MCF 10A (cell line): ENCODE data around the gene TFDP1. TPM values are rescaled to one million over a fixed set of nuclear protein-coding genes. Genes with fewer than 3 reads are reported as not detected.

Experiments used
- BruUV-seq: library from RNA; stranded (reverse); fragments of 400-500 nt; replicated peaks from 2 replicates; lab custom pipeline; 2021; lab: Mats Ljungman, UMichigan
- CTCF ChIA-PET: fragments of 300-600 bp; sonication (Branson Sonifier 250); formaldehyde crosslinking; extraction: SDS; loops from one replicate; lab custom pipeline; 2021; ENCODE audit warnings: antibody characterized with exemption, inconsistent platforms; lab: Yijun Ruan, JAX
- POLR2A ChIA-PET: fragments of 300-600, 350-650 bp; sonication (Branson Sonifier 250); formaldehyde crosslinking; extraction: SDS; loops from one replicate; lab custom pipeline; 2020; ENCODE audit warnings: antibody characterized with exemption, inconsistent platforms; lab: Yijun Ruan, JAX
- DNase-seq: peaks from one replicate; pipeline ENCODE4 v3.0.0-alpha.2; 2018; ENCODE audit not compliant: unreplicated experiment
- H3K27ac Mint-ChIP-seq: one replicate; pipeline ENCODE4 v1.8.0; 2022; ENCODE audit warnings: mild to moderate bottlenecking, low read depth, mixed read lengths; ENCODE audit not compliant: unreplicated experiment
- H3K27me3 Mint-ChIP-seq: one replicate; pipeline ENCODE4 v1.8.0; 2022; ENCODE audit warnings: mixed read lengths; ENCODE audit not compliant: insufficient read depth, unreplicated experiment
- H3K36me3 Mint-ChIP-seq: one replicate; pipeline ENCODE4 v1.8.0; 2022; ENCODE audit warnings: mild to moderate bottlenecking, moderate library complexity, mixed read lengths; ENCODE audit not compliant: insufficient read depth, unreplicated experiment
- H3K4me1 Mint-ChIP-seq: one replicate; pipeline ENCODE4 v1.8.0; 2022; ENCODE audit warnings: mixed read lengths; ENCODE audit not compliant: insufficient read depth, unreplicated experiment
- H3K4me3 Mint-ChIP-seq: one replicate; pipeline ENCODE4 v1.8.0; 2022; ENCODE audit warnings: mild to moderate bottlenecking, moderate library complexity, mixed read lengths; ENCODE audit not compliant: unreplicated experiment
- H3K9me3 Mint-ChIP-seq: one replicate; pipeline ENCODE4 v1.8.0; 2022; ENCODE audit warnings: mixed read lengths; ENCODE audit not compliant: unreplicated experiment
- intact Hi-C: fragments of 100-400 bp; cut with micrococcal nuclease; formaldehyde crosslinking; loops from 2 replicates; pipeline ENCODE4 v1.14.1; 2022
- total RNA-seq: library from RNA; stranded (reverse); gene quantifications from 2 replicates; pipeline ENCODE4 v1.2.3, GENCODE V29; 2022
- TF ChIP-seq, protein P1 (sequence below): fragments of 200-600 bp; IDR thresholded peaks from one replicate; pipeline ENCODE4 v1.8.0; 2022; ENCODE audit warnings: antibody characterized with exemption, mild to moderate bottlenecking; ENCODE audit not compliant: unreplicated experiment

The TFDP1 gene
- total RNA-seq, 1 experiment from 2014 or later: 100 TPM

DNA sequence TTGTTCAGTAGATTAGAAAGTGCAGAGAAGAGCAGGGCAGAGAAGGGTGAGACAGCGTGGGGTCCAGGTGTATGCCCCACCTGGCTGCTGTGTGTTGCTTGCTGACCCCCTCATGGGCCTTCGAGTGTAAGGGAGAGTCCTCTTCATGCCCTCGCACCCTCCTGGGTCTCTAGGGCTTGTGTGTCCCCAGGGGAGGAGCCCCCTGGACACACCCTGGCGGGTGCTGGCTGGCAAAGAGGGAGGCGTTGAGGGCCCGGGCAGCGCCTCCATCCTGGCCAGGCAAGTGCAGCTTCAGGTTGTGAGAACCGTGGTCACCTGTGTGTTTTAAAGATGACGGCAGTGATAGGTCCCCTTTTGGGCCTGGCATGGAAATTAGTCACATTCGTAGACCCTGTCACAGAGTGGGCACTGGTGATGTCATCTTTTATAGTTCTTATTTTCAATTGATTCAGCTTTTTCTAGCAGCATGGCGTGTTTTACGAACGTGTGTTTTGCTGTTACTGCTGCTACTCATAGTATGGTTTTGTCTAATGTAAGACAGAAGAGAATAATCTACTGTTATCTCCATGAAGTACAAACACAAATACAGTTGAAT is 18.7 kb downstream of the TFDP1 start:
- POLR2A ChIA-PET: no interaction called here
- intact Hi-C loops: no loop called here
- no peak overlapping the region for H3K4me3 Mint-ChIP-seq

DNA sequence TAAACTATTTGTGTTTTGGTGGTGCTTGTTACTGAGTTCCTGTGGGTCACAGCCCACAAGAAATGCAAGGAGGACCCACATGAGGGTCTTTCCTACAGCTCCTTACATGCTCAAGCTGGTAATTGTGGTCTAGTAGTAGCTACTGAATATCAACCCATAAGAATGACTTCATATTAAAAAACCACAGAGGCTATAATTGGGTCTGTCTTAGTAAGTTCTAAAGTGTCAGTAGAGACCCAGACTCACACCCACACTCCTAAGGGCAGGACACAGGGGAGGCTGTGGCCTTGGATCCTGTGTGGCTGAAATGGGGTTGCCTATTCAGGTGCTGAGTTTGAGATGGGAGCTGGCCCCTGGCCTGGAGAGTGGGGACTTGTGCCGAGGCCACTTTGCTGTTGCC is 19.6 kb downstream of the TFDP1 start:
- H3K36me3 Mint-ChIP-seq: peaks cover 32% of the 10 kb centered on the region
- no peak overlapping the region for H3K4me3 Mint-ChIP-seq
- ChIA-PET CTCF (interaction anchor here (0.6 to 0.9 kb wide), 2 partner anchors 13 to 30 kb away, joined by 3 to 5 read pairs; no protein-coding TSS in a partner anchor), POLR2A (no interaction called here)
- no peak overlapping the region for H3K27ac Mint-ChIP-seq
- TF ChIP-seq, protein P1, sequence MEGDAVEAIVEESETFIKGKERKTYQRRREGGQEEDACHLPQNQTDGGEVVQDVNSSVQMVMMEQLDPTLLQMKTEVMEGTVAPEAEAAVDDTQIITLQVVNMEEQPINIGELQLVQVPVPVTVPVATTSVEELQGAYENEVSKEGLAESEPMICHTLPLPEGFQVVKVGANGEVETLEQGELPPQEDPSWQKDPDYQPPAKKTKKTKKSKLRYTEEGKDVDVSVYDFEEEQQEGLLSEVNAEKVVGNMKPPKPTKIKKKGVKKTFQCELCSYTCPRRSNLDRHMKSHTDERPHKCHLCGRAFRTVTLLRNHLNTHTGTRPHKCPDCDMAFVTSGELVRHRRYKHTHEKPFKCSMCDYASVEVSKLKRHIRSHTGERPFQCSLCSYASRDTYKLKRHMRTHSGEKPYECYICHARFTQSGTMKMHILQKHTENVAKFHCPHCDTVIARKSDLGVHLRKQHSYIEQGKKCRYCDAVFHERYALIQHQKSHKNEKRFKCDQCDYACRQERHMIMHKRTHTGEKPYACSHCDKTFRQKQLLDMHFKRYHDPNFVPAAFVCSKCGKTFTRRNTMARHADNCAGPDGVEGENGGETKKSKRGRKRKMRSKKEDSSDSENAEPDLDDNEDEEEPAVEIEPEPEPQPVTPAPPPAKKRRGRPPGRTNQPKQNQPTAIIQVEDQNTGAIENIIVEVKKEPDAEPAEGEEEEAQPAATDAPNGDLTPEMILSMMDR: no peak
- no TSS peak for BruUV-seq
- no peak for DNase-seq
- H3K4me1 Mint-ChIP-seq: peaks cover 5% of the 10 kb centered on the region
- no peaks in the 10 kb centered on the region for H3K27me3 Mint-ChIP-seq
- intact Hi-C loops: no loop called here
- H3K9me3 Mint-ChIP-seq: no peaks in the 10 kb centered on the region

More for the DNA sequence above, 18.7 kb downstream of the TFDP1 start:
- BruUV-seq: no TSS peak
- Mint-ChIP-seq H3K36me3 (peaks cover 36% of the 10 kb centered on the region), H3K27ac (no peak overlapping the region), H3K4me1 (peaks cover 5% of the 10 kb centered on the region), H3K27me3 (no peaks in the 10 kb centered on the region), H3K9me3 (no peaks in the 10 kb centered on the region)
- TF ChIP-seq, protein P1: no peak
- DNase-seq: no peak
- CTCF ChIA-PET: interaction anchor here (0.9 kb wide), 1 partner anchor 12 kb away, joined by 3 read pairs; no protein-coding TSS in a partner anchor

- POLR2A ChIA-PET: no interaction called here
- Mint-ChIP-seq H3K4me1 (peaks cover 5% of the 10 kb centered on the region), H3K4me3 (no peak overlapping the region), H3K27ac (no peak overlapping the region), H3K27me3 (no peaks in the 10 kb centered on the region), H3K9me3 (no peaks in the 10 kb centered on the region), H3K36me3 (peaks cover 21% of the 10 kb centered on the region)
- DNase-seq: no peak
- BruUV-seq: no TSS peak
- CTCF ChIA-PET: no interaction called here
- TF ChIP-seq, protein P1: no peak
- intact Hi-C loops: no loop called here
These were observed 20.9 kb downstream of the TFDP1 start for GRCh38 chr13:113605461-113605860.

DNA sequence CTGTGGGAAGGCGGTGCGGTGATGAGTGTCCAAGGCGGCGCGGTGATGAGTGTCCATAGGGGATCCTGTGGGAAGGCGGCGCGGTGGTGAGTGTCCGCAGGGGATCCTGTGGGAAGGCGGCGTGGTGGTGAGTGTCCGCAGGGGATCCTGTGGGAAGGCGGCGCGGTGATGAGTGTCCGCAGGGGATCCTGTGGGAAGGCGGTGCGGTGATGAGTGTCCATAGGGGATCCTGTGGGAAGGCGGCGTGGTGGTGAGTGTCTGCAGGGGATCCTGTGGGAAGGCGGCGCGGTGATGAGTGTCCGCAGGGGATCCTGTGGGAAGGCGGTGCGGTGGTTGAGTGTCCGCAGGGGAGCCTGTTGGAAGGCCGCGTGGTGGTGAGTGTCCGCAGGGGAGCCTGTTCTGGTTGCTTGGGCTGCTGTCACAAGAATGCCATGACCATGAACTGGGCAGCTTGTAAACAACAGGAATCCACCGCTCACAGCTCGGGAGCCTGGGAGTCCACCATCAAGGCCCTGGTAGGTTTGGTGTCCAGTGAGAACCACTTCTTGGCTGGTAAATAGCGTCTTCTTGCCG is 21.4 kb downstream of the TFDP1 start:
- DNase-seq: no peak
- H3K27ac Mint-ChIP-seq: no peak overlapping the region
- BruUV-seq: no TSS peak
- no peaks in the 10 kb centered on the region for H3K9me3 Mint-ChIP-seq
- POLR2A ChIA-PET: no interaction called here
- H3K4me1 Mint-ChIP-seq: peaks cover 5% of the 10 kb centered on the region
- TF ChIP-seq, protein P1: no peak
- no peak overlapping the region for H3K4me3 Mint-ChIP-seq
- CTCF ChIA-PET: no interaction called here
- H3K27me3 Mint-ChIP-seq: no peaks in the 10 kb centered on the region
- peaks cover 23% of the 10 kb centered on the region for H3K36me3 Mint-ChIP-seq
- intact Hi-C loops: no loop called here
